HepG2 (cell line): ENCODE measurements around the gene CFAP97. TPM values are rescaled to one million over a fixed set of nuclear protein-coding genes. Genes with fewer than 3 reads are reported as not detected.
"Not testable (repeated sequence)": the region's sequence is repeated elsewhere in the genome, so short reads cannot be mapped to it uniquely, and the experiment has no call there.

Source experiments
- ATAC-seq: fragments of 200-7000 bp; cut with Tn5 transposase; 3 replicates; pipeline ENCODE4 v1.9.1; 2020; ENCODE audit warnings: mild to moderate bottlenecking, moderate library complexity
- BruUV-seq: library from RNA; stranded (reverse); fragments of 400-500 nt; replicated peaks from 2 replicates; lab custom pipeline; 2021; lab: Mats Ljungman, UMichigan
- CTCF ChIA-PET: fragments of 300-600 bp; formaldehyde crosslinking; extraction: SDS; loops from one replicate; lab custom pipeline; 2021; ENCODE audit warnings: low total read pairs, inconsistent platforms, low intra/inter-chr PET ratio; lab: Yijun Ruan, JAX
- POLR2A ChIA-PET: fragments of 350-600 bp; sonication (Branson Sonifier 250); formaldehyde crosslinking; loops from one replicate; lab custom pipeline; 2020; ENCODE audit warnings: antibody characterized with exemption, inconsistent platforms; lab: Yijun Ruan, JAX
- DNase-seq: peaks from one replicate; pipeline ENCODE4 v3.0.0-alpha.2; 2015; ENCODE audit warnings: low spot score
- FAIRE-seq: peaks from 3 replicates; lab custom pipeline; 2011; peaks lifted over from hg19 to GRCh38; lab: Jason Lieb, UNC
- H2AFZ ChIP-seq: one replicate; pipeline ENCODE4 v1.6.1; 2011; ENCODE audit warnings: low read length, inconsistent platforms
- H3K27ac ChIP-seq: fragments of 300-600 bp; 3 replicates; pipeline ENCODE4 v1.8.0; 2011; ENCODE audit warnings: mixed run types, mild to moderate bottlenecking, mixed read lengths, low read length, inconsistent platforms; ENCODE audit not compliant: insufficient read depth; ENCODE audit errors: extremely low read length
- H3K27me3 ChIP-seq, 2 experiments: fragments of 200-600 bp in 1 of 2; 2 replicates in 1 of 2; 3 replicates in 1 of 2; pipeline versions ENCODE4 v1.6.0 to v1.8.0; 2011; ENCODE audit warnings: low read length in 2 of 2, mild to moderate bottlenecking in 2 of 2, moderate library complexity in 2 of 2, inconsistent platforms in 1 of 2; ENCODE audit not compliant: insufficient read depth in 2 of 2, control insufficient read depth in 1 of 2
- H3K36me3 ChIP-seq, 2 experiments: fragments of 200-600 bp in 1 of 2; replicated peaks in 1 of 2; 2 replicates in 1 of 2; 3 replicates in 1 of 2; pipeline versions ENCODE4 v1.5.1 to v1.8.0; 2011; ENCODE audit warnings: low read length in 2 of 2, inconsistent platforms in 1 of 2; ENCODE audit not compliant: insufficient read depth in 2 of 2, control insufficient read depth in 1 of 2
- H3K4me1 ChIP-seq: 2 replicates; pipeline ENCODE4 v1.5.1; 2012; ENCODE audit warnings: low read length, inconsistent platforms; ENCODE audit not compliant: insufficient read depth
- H3K4me2 ChIP-seq: 2 replicates; pipeline ENCODE4 v1.6.0; 2011; ENCODE audit warnings: low read depth, low read length, inconsistent platforms
- H3K4me3 ChIP-seq, 3 experiments: fragments of 200-600 bp in 1 of 3; sonication (generic), shearing (Covaris generic) in 1 of 3; replicated peaks in 1 of 3; 2 replicates each; pipeline ENCODE4 v1.5.1; 2011 to 2016; ENCODE audit warnings: low read length in 3 of 3, inconsistent platforms in 2 of 3, low read depth in 2 of 3, mild to moderate bottlenecking in 2 of 3, control low read depth in 1 of 3, mixed read lengths in 1 of 3; ENCODE audit not compliant: insufficient read depth in 1 of 3
- H3K79me2 ChIP-seq: one replicate; pipeline ENCODE4 v1.6.1; 2011; ENCODE audit warnings: low read length, inconsistent platforms; ENCODE audit not compliant: insufficient read depth
- H3K9ac ChIP-seq: 2 replicates; pipeline ENCODE4 v1.6.0; 2011; ENCODE audit warnings: mild to moderate bottlenecking, low read depth, low read length, inconsistent platforms; ENCODE audit not compliant: insufficient read depth
- H3K9me3 ChIP-seq: 2 replicates; pipeline ENCODE4 v1.5.1; 2012; ENCODE audit warnings: mild to moderate bottlenecking, low read length
- H4K20me1 ChIP-seq: 2 replicates; pipeline ENCODE4 v1.6.0; 2011; ENCODE audit warnings: inconsistent platforms, mild to moderate bottlenecking, low read length, moderate library complexity; ENCODE audit not compliant: insufficient read depth
- FOSL2 ChIP-seq: sonication (generic); formaldehyde crosslinking; IDR thresholded peaks from 2 replicates; pipeline ENCODE4 v1.4.0; 2020; ENCODE audit warnings: missing genetic modification reagents
- WGBS: methylation state at CpG from one replicate; pipeline ENCODE4 v1.1.6; 2017; ENCODE audit warnings: low lambda C conversion rate; 5-methylcytosine and 5-hydroxymethylcytosine counted together
- in situ Hi-C: cut with HindIII; loops from 2 replicates; pipeline ENCODE4 v1.10.0; 2017; ENCODE audit warnings: low pct_unique_long_range_greater_than_20kb; ENCODE audit not compliant: extremely low pct_ligation_motif_present
- intact Hi-C: fragments of 100-400 bp; cut with micrococcal nuclease; formaldehyde crosslinking; loops from one replicate; pipeline ENCODE4 v1.10.0; 2022; ENCODE audit not compliant: unreplicated experiment
- polyA plus RNA-seq, 8 experiments: library from polyadenylated mRNA; depleted of rRNA in 3 of 8; stranded (reverse) in 7 of 8; unstranded in 1 of 8; fragments of >200 nt; fragmentation: Illumina TruSeq in 4 of 8; extraction: Trizol in 4 of 8; gene quantifications; 2 replicates each; pipeline versions ENCODE4 v1.2.1 to v1.2.3, GENCODE V29; 2011 to 2016; ENCODE audit warnings: low read depth in 4 of 8, missing spikeins in 1 of 8, mixed read lengths in 1 of 8; ENCODE audit not compliant: insufficient read depth in 1 of 8
- total RNA-seq, 5 experiments: library from RNA; depleted of rRNA; stranded (reverse); fragments of >200 nt; fragmentation: Illumina TruSeq; extraction: Trizol; gene quantifications; 2 replicates each; pipeline ENCODE4 v1.2.3, GENCODE V29; 2016; ENCODE audit warnings: low read depth in 1 of 5
- TF ChIP-seq, protein P1 (sequence below): sonication (generic); formaldehyde crosslinking; IDR thresholded peaks from 2 replicates; pipeline ENCODE4 v1.5.1; 2020; ENCODE audit warnings: mild to moderate bottlenecking, missing genetic modification reagents

The CFAP97 gene
- total and polyA plus RNA-seq, 2 of the 13 experiments (the other 11 are each of a cell fraction or from before 2014, with no cell fraction given) = 32.1 to 44.4 TPM

DNA sequence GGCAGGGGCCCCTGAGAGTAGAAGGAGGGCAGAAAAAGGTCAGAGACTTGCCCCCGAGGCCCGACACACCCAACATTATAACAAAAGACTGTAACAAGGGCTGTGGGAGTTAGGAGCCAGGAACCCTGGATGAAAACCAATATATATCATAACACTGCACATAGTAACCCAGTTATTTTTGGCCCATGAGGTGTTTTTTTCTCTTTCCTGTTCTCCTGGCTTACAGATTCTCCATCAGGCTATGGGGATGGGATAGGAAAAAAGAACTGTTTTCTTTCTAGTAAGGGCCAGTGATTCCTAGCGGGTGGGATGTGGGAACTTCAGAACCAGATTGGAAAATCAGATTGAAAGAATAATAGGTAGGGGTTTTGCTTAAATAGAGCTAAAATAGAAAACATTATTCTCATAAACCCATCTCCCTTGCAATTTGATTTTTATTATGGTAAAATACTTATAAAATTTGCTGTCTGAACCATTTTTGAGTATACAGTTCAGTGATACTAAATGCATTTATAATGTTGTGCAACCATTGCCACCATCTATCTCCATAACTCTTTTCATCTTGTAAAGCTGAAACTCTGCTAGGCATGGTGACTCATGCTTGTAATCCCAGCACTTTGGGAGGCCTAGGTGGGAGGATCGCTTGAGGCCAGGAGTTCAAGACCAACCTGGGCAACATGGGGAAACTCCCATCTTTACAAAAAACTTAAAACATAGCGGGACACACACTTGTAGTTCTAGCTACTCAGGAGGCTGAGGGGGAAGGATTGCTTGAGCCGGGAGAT, 39.1 kb upstream of the CFAP97 start:
- ATAC-seq (no peak), FAIRE-seq (no peak), DNase-seq (no peak)
- BruUV-seq = no TSS peak
- H4K20me1 ChIP-seq = 0 out of 2 replicates have a peak, but pooled peaks cover 3% of the 10 kb centered on the region
- no peak overlapping the region for H3K27ac ChIP-seq
- peak; percentile 60 for TF ChIP-seq FOSL2 (CRISPR knock-in tag)
- TF ChIP-seq, protein P1, sequence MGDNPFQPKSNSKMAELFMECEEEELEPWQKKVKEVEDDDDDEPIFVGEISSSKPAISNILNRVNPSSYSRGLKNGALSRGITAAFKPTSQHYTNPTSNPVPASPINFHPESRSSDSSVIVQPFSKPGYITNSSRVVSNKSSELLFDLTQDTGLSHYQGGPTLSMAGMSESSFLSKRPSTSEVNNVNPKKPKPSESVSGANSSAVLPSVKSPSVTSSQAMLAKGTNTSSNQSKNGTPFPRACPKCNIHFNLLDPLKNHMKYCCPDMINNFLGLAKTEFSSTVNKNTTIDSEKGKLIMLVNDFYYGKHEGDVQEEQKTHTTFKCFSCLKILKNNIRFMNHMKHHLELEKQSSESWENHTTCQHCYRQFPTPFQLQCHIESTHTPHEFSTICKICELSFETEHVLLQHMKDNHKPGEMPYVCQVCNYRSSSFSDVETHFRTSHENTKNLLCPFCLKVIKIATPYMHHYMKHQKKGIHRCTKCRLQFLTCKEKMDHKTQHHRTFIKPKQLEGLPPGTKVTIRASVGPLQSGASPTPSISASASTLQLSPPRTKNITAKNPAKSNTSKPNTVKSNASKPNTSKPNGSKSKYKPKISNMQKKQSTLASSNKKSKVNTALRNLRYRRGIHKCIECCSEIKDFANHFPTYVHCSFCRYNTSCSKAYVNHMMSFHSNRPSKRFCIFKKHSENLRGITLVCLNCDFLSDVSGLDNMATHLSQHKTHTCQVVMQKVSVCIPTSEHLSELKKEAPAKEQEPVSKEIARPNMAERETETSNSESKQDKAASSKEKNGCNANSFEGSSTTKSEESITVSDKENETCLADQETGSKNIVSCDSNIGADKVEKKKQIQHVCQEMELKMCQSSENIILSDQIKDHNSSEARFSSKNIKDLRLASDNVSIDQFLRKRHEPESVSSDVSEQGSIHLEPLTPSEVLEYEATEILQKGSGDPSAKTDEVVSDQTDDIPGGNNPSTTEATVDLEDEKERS (CRISPR knock-in tag) = no peak
- peaks cover 0 to 6% of the 10 kb centered on the region in 2 experiments; a peak in 1 of 5 replicates for H3K36me3 ChIP-seq
- H2AFZ ChIP-seq = no peak overlapping the region
- H3K79me2 ChIP-seq = peaks cover 21% of the 10 kb centered on the region
- ChIA-PET POLR2A (no interaction called here), CTCF (no interaction called here)
- peaks cover 11% of the 10 kb centered on the region for H3K9me3 ChIP-seq
- in situ Hi-C loops = no loop called here
- no peak overlapping the region for H3K4me2 ChIP-seq
- H3K4me3 ChIP-seq = no peak overlapping the region
- 0 out of 2 replicates have a peak, but pooled peaks cover 7% of the 10 kb centered on the region for H3K4me1 ChIP-seq
- WGBS = 93% methylated on average over 6 of the region's 6 CpGs
- intact Hi-C loops = no loop called here
- no peak overlapping the region for H3K9ac ChIP-seq
- no peaks in the 10 kb centered on the region; a peak in 1 of 5 replicates for H3K27me3 ChIP-seq

GRCh38 chr4:185240486-185240885, 36.7 kb upstream of the CFAP97 start:
- Histone ChIP-seq H3K79me2 (peaks cover 24% of the 10 kb centered on the region), H3K4me1 (peaks cover 16% of the 10 kb centered on the region), H3K9me3 (peaks cover 11% of the 10 kb centered on the region), H4K20me1 (peaks cover 12% of the 10 kb centered on the region)
- H3K9ac ChIP-seq, H3K4me2 ChIP-seq, H2AFZ ChIP-seq, H3K27me3 ChIP-seq, H3K36me3 ChIP-seq, ATAC-seq, DNase-seq, H3K27ac ChIP-seq, BruUV-seq, CTCF ChIA-PET, intact Hi-C loops, FAIRE-seq, H3K4me3 ChIP-seq, in situ Hi-C loops, POLR2A ChIA-PET: not testable (repeated sequence)
- WGBS = no CpG with 5 or more reads among the region's 32 CpGs
